Measurements from ENCODE around the gene EVI5L. TPM values are rescaled to one million over a fixed set of nuclear protein-coding genes. Genes with fewer than 3 reads are reported as not detected.

Gene EVI5L
- total RNA-seq, 2 donors from 2014 or later: 6.0 to 12.9 TPM

DNA sequence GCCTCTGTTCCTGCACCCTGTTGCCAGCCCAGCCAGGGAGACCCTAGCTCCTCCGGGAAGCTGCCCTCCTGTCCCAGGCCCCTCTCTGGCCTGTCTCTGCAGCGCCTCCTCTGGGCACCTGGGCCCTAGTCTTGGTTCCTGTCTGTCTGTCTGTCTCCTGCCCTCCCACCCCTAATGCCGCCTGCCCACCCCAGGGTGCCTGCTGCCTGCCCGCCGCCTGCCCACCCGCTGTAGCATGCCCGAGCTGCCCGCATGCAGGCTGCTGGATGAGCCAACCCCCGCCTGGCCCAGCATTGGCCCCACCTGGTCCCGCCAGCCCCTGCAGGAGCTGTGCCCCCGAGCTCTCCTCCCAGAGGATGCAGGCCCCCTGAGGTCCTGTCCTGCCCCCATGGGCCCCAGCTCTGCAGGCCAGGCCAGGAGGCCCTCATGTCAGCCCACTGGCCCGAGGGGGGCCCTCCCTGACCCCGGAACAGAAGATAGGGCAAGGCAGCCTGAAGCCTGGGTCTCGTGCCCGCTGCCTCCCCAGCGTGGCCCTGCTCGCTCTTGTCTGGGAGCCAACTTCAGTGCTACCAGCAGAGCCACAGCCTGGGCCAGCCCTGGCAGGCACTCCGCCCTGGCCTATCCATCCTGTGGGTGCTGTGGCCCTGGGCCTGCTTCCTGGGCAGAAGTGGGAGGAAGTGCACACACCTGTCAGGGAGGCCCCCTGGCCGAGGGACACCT lies 78.9 kb downstream of the EVI5L start:
- DNase-seq: no peak
- TF ChIP-seq, protein P1, sequence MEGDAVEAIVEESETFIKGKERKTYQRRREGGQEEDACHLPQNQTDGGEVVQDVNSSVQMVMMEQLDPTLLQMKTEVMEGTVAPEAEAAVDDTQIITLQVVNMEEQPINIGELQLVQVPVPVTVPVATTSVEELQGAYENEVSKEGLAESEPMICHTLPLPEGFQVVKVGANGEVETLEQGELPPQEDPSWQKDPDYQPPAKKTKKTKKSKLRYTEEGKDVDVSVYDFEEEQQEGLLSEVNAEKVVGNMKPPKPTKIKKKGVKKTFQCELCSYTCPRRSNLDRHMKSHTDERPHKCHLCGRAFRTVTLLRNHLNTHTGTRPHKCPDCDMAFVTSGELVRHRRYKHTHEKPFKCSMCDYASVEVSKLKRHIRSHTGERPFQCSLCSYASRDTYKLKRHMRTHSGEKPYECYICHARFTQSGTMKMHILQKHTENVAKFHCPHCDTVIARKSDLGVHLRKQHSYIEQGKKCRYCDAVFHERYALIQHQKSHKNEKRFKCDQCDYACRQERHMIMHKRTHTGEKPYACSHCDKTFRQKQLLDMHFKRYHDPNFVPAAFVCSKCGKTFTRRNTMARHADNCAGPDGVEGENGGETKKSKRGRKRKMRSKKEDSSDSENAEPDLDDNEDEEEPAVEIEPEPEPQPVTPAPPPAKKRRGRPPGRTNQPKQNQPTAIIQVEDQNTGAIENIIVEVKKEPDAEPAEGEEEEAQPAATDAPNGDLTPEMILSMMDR (IDR thresholded peaks at IDR 0.05): no peak
- no peak for TF ChIP-seq POLR2A (IDR thresholded peaks at IDR 0.05)
- no peak overlapping the region for H3K27ac ChIP-seq
- ATAC-seq: no peak
- intact Hi-C loops (cut with DNase I): loop anchor here (10.0 kb wide), 1 partner anchor 54 kb away; no protein-coding TSS in a partner anchor
- peaks cover 25 to 27% of the 10 kb centered on the region in 2 donors for H3K36me3 ChIP-seq (replicated peaks in 1 of 2; ENCODE audit: insufficient read depth in 1 of 2, low read depth in 2 of 2)
- no peak overlapping the region for H3K4me3 ChIP-seq
- H3K9me3 ChIP-seq: no peaks in the 10 kb centered on the region
- H3K4me1 ChIP-seq: peaks cover 36% of the 10 kb centered on the region
- no peaks in the 10 kb centered on the region for H3K27me3 ChIP-seq
- 91 to 96% methylated on average over 6 to 10 of the region's 19 CpGs for WGBS, 2 donors

DNA sequence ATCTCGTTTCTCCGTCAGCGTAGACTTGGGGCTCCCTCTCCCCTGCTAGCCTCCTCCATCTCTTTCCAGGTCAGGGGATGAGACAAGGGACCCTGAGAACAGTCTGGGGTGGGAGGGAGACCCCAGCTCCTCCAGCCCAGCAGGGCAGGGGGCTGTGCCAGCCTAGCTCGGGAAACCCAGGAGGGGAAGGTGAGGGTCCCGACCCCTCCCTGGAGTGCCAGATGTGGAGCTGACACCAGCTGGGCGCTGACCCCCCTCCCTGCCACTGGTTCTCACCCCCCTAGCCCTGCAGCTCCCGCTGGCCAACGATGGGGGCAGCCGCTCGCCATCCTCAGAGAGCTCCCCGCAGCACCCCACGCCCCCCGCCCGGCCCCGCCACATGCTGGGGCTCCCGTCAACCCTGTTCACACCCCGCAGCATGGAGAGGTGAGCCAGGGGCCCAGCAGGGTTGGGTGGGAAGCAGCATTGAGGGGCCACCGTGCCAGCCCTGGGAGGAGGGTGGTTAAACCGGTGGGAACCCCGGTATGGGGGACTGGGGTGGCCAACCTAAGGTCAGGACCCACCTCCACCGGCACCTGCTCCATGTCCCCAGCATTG lies 79.6 kb downstream of the EVI5L start:
- H3K4me1 ChIP-seq: peaks cover 37% of the 10 kb centered on the region
- H3K4me3 ChIP-seq: no peak overlapping the region
- H3K36me3 ChIP-seq (replicated peaks in 1 of 2; ENCODE audit: insufficient read depth in 1 of 2, low read depth in 2 of 2): peaks cover 25 to 27% of the 10 kb centered on the region in 2 donors
- ATAC-seq (no peak), DNase-seq (no peak)
- 83 to 93% methylated on average over 6 to 17 of the region's 21 CpGs for WGBS, 2 donors
- peaks cover 0 to under 1% of the 10 kb centered on the region in 2 donors for H3K27me3 ChIP-seq
- TF ChIP-seq, protein P1 (IDR thresholded peaks at IDR 0.05): no peak
- no peaks in the 10 kb centered on the region for H3K9me3 ChIP-seq
- intact Hi-C loops (cut with DNase I): loop anchor here (10.0 kb wide), 1 partner anchor 55 kb away; no protein-coding TSS in a partner anchor
- no peak overlapping the region for H3K27ac ChIP-seq

DNA sequence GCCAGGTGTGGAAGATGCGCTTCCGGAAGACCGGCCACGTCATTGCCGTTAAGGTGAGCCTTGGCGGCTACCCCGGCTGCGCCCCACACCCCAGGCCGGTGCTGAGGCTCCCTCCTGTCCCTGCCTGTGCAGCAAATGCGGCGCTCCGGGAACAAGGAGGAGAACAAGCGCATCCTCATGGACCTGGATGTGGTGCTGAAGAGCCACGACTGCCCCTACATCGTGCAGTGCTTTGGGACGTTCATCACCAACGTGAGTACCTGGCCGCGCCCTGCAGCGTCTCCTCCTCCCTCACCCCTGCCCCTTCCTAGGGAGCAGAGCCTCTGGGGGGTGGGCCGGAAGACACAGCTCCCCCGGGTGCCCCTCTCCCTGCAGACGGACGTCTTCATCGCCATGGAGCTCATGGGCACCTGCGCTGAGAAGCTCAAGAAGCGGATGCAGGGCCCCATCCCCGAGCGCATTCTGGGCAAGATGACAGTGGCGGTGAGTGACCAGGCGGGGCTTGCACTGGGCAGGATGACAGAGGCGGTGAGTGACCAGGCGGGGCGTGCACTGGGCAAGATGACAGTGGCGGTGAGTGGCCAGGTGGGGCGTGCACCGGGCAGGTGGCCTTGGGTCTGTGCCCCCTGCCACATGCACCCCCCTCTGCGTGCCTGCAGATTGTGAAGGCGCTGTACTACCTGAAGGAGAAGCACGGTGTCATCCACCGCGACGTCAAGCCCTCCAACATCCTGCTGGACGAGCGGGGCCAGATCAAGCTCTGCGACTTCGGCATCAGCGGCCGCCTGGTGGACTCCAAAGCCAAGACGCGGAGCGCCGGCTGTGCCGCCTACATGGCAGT lies 80.5 kb downstream of the EVI5L start:
- Histone ChIP-seq H3K4me1 (peaks cover 30% of the 10 kb centered on the region), H3K27ac (no peak overlapping the region), H3K36me3 (replicated peaks in 1 of 2; ENCODE audit: insufficient read depth in 1 of 2, low read depth in 2 of 2) (peaks cover 25 to 27% of the 10 kb centered on the region in 2 donors), H3K9me3 (no peaks in the 10 kb centered on the region), H3K27me3 (peaks cover 0 to 3% of the 10 kb centered on the region in 2 donors), H3K4me3 (no peak overlapping the region)
- TF ChIP-seq, protein P1 (IDR thresholded peaks at IDR 0.05): no peak
- no peak for TF ChIP-seq POLR2A (IDR thresholded peaks at IDR 0.05)
- WGBS, 2 donors: 92 to 93% methylated on average over 21 to 54 of the region's 54 CpGs
- intact Hi-C loops (cut with DNase I): no loop called here
- DNase-seq: peak in 1 of 4 donors; percentile 13
- ATAC-seq: no peak

DNA sequence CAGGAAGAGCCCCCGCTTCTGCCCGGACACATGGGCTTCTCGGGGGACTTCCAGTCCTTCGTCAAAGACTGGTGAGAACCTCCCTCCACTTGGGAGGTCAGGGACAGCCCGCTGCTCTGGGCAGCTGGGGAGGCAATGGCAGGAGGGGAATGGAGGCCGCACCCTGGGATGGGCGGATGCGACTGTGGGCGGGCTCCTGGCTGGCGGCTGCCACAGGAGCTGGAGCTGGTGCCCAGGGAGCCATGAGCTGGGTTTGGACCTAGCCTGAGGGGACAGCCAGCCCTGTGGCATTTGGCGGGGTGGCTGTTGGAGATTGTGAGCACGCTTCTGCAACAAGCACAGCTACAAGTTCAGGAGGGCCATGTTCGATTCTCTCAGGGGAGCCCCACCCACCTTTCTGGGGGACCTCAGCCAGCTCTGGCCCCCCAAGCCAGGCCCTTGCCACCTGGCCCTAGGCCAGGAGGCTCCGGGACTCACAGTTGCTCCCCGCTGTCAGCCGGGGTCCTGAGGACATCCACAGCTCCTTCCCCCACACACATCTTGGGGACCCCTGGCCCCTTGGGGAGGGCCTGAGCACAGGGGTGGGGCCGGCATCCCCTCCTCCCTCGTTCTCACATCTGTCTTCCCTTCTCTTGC lies 81.6 kb downstream of the EVI5L start:
- 91 to 99% methylated on average over 8 to 18 of the region's 18 CpGs for WGBS, 2 donors
- peaks cover 30% of the 10 kb centered on the region for H3K4me1 ChIP-seq
- no peak overlapping the region for H3K4me3 ChIP-seq
- ATAC-seq: no peak
- no peak for DNase-seq
- peaks cover 25 to 27% of the 10 kb centered on the region in 2 donors for H3K36me3 ChIP-seq (replicated peaks in 1 of 2; ENCODE audit: insufficient read depth in 1 of 2, low read depth in 2 of 2)
- H3K9me3 ChIP-seq: no peaks in the 10 kb centered on the region
- H3K27ac ChIP-seq: no peak overlapping the region
- intact Hi-C loops (cut with DNase I): no loop called here
- peaks cover 0 to 13% of the 10 kb centered on the region in 2 donors for H3K27me3 ChIP-seq
- no peak for TF ChIP-seq POLR2A (IDR thresholded peaks at IDR 0.05)
- TF ChIP-seq, protein P1 (IDR thresholded peaks at IDR 0.05): no peak
